Mesenchymal stem cell (in vitro differentiated cells and primary cell): Measurements from ENCODE around the gene DEPDC5.

Experiments
- DNase-seq: peaks from one replicate; pipeline ENCODE4 v3.0.0-alpha.2; 2013
- H2AFZ ChIP-seq: one replicate; pipeline ENCODE4 v1.6.1; 2013; ENCODE audit warnings: low read depth, mild to moderate bottlenecking, control low read depth, inconsistent platforms, low read length, moderate library complexity
- H2AK5ac ChIP-seq: 2 replicates; pipeline ENCODE4 v1.6.1; 2013; ENCODE audit warnings: low read length, moderate library complexity, mild to moderate bottlenecking, inconsistent platforms; ENCODE audit not compliant: severe bottlenecking
- H2BK120ac ChIP-seq: one replicate; pipeline ENCODE4 v1.6.1; 2013; ENCODE audit warnings: low read depth, mild to moderate bottlenecking, inconsistent platforms, low read length, moderate library complexity
- H2BK12ac ChIP-seq, 2 experiments: one replicate each; pipeline ENCODE4 v1.6.1; 2013; ENCODE audit warnings: inconsistent platforms in 2 of 2, low read length in 2 of 2, mild to moderate bottlenecking in 2 of 2, moderate library complexity in 2 of 2, control low read depth in 1 of 2
- H2BK15ac ChIP-seq: one replicate; pipeline ENCODE4 v1.6.1; 2013; ENCODE audit warnings: mild to moderate bottlenecking, low read depth, inconsistent platforms; ENCODE audit not compliant: poor library complexity, severe bottlenecking
- H2BK5ac ChIP-seq: 2 replicates; pipeline ENCODE4 v1.6.1; 2013; ENCODE audit warnings: low read depth, mild to moderate bottlenecking, low read length, control low read depth, inconsistent platforms; ENCODE audit not compliant: poor library complexity, severe bottlenecking
- H3K14ac ChIP-seq, 2 experiments: one replicate each; pipeline ENCODE4 v1.6.1; 2013; ENCODE audit warnings: inconsistent platforms in 2 of 2, low read length in 2 of 2, control low read depth in 1 of 2, mild to moderate bottlenecking in 1 of 2, moderate library complexity in 1 of 2
- H3K18ac ChIP-seq, 2 experiments: one replicate each; pipeline ENCODE4 v1.6.1; 2013; ENCODE audit warnings: inconsistent platforms in 2 of 2, low read length in 2 of 2, control low read depth in 1 of 2, low read depth in 1 of 2, mild to moderate bottlenecking in 1 of 2
- H3K23ac ChIP-seq, 2 experiments: one replicate each; pipeline ENCODE4 v1.6.1; 2013; ENCODE audit warnings: inconsistent platforms in 2 of 2, low read length in 2 of 2, mild to moderate bottlenecking in 2 of 2, moderate library complexity in 2 of 2, control low read depth in 1 of 2
- H3K27ac ChIP-seq: 2 replicates; pipeline ENCODE4 v1.5.1; 2013; ENCODE audit warnings: mild to moderate bottlenecking, moderate library complexity, low read length, control low read depth, inconsistent platforms; ENCODE audit not compliant: poor library complexity, severe bottlenecking
- H3K27me3 ChIP-seq, 2 experiments: 2 replicates each; pipeline versions ENCODE4 v1.6.1 to v1.7.0; 2013; ENCODE audit warnings: low read length in 2 of 2, mild to moderate bottlenecking in 2 of 2, moderate library complexity in 2 of 2, control low read depth in 1 of 2, inconsistent platforms in 1 of 2; ENCODE audit not compliant: control insufficient read depth in 1 of 2, insufficient read depth in 1 of 2
- H3K36me3 ChIP-seq, 2 experiments: 2 replicates each; pipeline versions ENCODE4 v1.6.1 to v1.7.0; 2013; ENCODE audit warnings: low read length in 2 of 2, control low read depth in 1 of 2, inconsistent platforms in 1 of 2, low read depth in 1 of 2, mild to moderate bottlenecking in 1 of 2; ENCODE audit not compliant: insufficient read depth in 2 of 2, control insufficient read depth in 1 of 2
- H3K4ac ChIP-seq, 2 experiments: one replicate each; pipeline ENCODE4 v1.6.1; 2013; ENCODE audit warnings: inconsistent platforms in 2 of 2, low read length in 2 of 2, mild to moderate bottlenecking in 2 of 2, moderate library complexity in 2 of 2, control low read depth in 1 of 2, low read depth in 1 of 2
- H3K4me1 ChIP-seq: 2 replicates; pipeline ENCODE4 v1.6.1; 2013; ENCODE audit warnings: low read depth, low read length, control low read depth; ENCODE audit not compliant: control insufficient read depth, insufficient read depth
- H3K4me2 ChIP-seq: 2 replicates; pipeline ENCODE4 v1.6.1; 2013; ENCODE audit warnings: low read length, mild to moderate bottlenecking, inconsistent platforms; ENCODE audit not compliant: poor library complexity, severe bottlenecking
- H3K4me3 ChIP-seq, 2 experiments: 2 replicates each; pipeline versions ENCODE4 v1.5.1 to v1.7.0; 2013; ENCODE audit warnings: low read length in 2 of 2, mild to moderate bottlenecking in 2 of 2, control low read depth in 1 of 2, low read depth in 1 of 2; ENCODE audit not compliant: insufficient read depth in 1 of 2
- H3K79me1 ChIP-seq: replicated peaks from 2 replicates; pipeline ENCODE4 v1.6.1; 2013; ENCODE audit warnings: mild to moderate bottlenecking, control low read depth, low read length, inconsistent platforms; ENCODE audit not compliant: poor library complexity, severe bottlenecking
- H3K9ac ChIP-seq: 2 replicates; pipeline ENCODE4 v1.7.0; 2013; ENCODE audit warnings: mild to moderate bottlenecking, low read length, moderate library complexity
- H3K9me3 ChIP-seq: 2 replicates; pipeline ENCODE4 v1.7.0; 2013; ENCODE audit warnings: mild to moderate bottlenecking, low read length; ENCODE audit not compliant: control insufficient read depth
- H4K8ac ChIP-seq: one replicate; pipeline ENCODE4 v1.6.1; 2013; ENCODE audit warnings: inconsistent platforms, mild to moderate bottlenecking, low read length, moderate library complexity
- H4K91ac ChIP-seq: one replicate; pipeline ENCODE4 v1.6.1; 2013; ENCODE audit warnings: mild to moderate bottlenecking, low read length, inconsistent platforms
- WGBS: methylation state at CpG from one replicate; pipeline ENCODE4 v1.1.7; 2013; ENCODE audit warnings: mixed read lengths; 5-methylcytosine and 5-hydroxymethylcytosine counted together

Gene DEPDC5

GRCh38 chr22:31935961-31936635 lies 182.3 kb downstream of the DEPDC5 start:
- H2BK120ac ChIP-seq, result no peak overlapping the region
- H3K27me3 ChIP-seq, result peaks cover 0 to 7% of the 10 kb centered on the region in 2 experiments
- no peak overlapping the region for H3K4ac ChIP-seq
- no peaks in the 10 kb centered on the region for H3K9me3 ChIP-seq
- H3K4me3 ChIP-seq, result no peak overlapping the region
- no peak overlapping the region for H2BK5ac ChIP-seq
- no peak overlapping the region for H2BK15ac ChIP-seq
- no peak overlapping the region for H3K4me2 ChIP-seq
- H3K14ac ChIP-seq, result no peak overlapping the region
- H3K27ac ChIP-seq, result no peak overlapping the region
- no peak overlapping the region for H2BK12ac ChIP-seq
- no peak overlapping the region for H4K91ac ChIP-seq
- H2AFZ ChIP-seq, result no peak overlapping the region
- H3K18ac ChIP-seq, result no peak overlapping the region
- H3K4me1 ChIP-seq, result no peaks in the 10 kb centered on the region
- no peak overlapping the region for H2AK5ac ChIP-seq
- H3K9ac ChIP-seq, result no peak overlapping the region
- 85% methylated on average over 4 of the region's 4 CpGs for WGBS
- H3K36me3 ChIP-seq, result no peaks in the 10 kb centered on the region
- H4K8ac ChIP-seq, result no peak overlapping the region
- no peaks in the 10 kb centered on the region for H3K79me1 ChIP-seq
- no peak for DNase-seq
- H3K23ac ChIP-seq, result no peak overlapping the region

- Histone ChIP-seq H2BK12ac (no peak overlapping the region), H3K4me3 (no peak overlapping the region), H4K91ac (no peak overlapping the region), H3K14ac (no peak overlapping the region), H3K9me3 (no peaks in the 10 kb centered on the region), H4K8ac (no peak overlapping the region), H3K4me1 (no peaks in the 10 kb centered on the region), H3K79me1 (no peaks in the 10 kb centered on the region), H2AFZ (no peak overlapping the region), H3K9ac (no peak overlapping the region), H3K27ac (no peak overlapping the region), H3K18ac (no peak overlapping the region), H3K4me2 (no peak overlapping the region), H2BK120ac (no peak overlapping the region), H2BK5ac (no peak overlapping the region), H3K36me3 (no peaks in the 10 kb centered on the region), H2AK5ac (no peak overlapping the region), H3K27me3 (peaks cover 0 to 7% of the 10 kb centered on the region in 2 experiments), H3K4ac (no peak overlapping the region), H3K23ac (no peak overlapping the region), H2BK15ac (no peak overlapping the region)
- no peak for DNase-seq
- whole genome bisulfite sequencing, result 83% methylated on average over 3 of the region's 3 CpGs
Observed at GRCh38 chr22:31937341-31937740, 183.5 kb downstream of the DEPDC5 start.

GRCh38 chr22:31938296-31938695 lies 184.5 kb downstream of the DEPDC5 start:
- Histone ChIP-seq H2AK5ac (no peak overlapping the region), H3K36me3 (no peaks in the 10 kb centered on the region), H3K9me3 (no peaks in the 10 kb centered on the region), H3K4me3 (no peak overlapping the region), H3K23ac (no peak overlapping the region), H3K4me1 (no peaks in the 10 kb centered on the region), H2BK12ac (no peak overlapping the region), H2BK120ac (no peak overlapping the region), H3K9ac (no peak overlapping the region), H3K4me2 (no peak overlapping the region), H3K79me1 (no peaks in the 10 kb centered on the region), H3K27ac (no peak overlapping the region), H3K14ac (no peak overlapping the region), H4K8ac (no peak overlapping the region), H4K91ac (no peak overlapping the region), H2BK5ac (no peak overlapping the region), H2AFZ (no peak overlapping the region), H3K4ac (no peak overlapping the region), H3K27me3 (peaks cover 0 to 7% of the 10 kb centered on the region in 2 experiments), H2BK15ac (no peak overlapping the region), H3K18ac (no peak overlapping the region)
- DNase-seq, result no peak
- WGBS, result 84% methylated on average over 8 of the region's 8 CpGs

GRCh38 chr22:31940506-31940905 lies 186.7 kb downstream of the DEPDC5 start:
- Histone ChIP-seq H3K36me3 (no peaks in the 10 kb centered on the region), H2AK5ac (no peak overlapping the region), H2BK5ac (no peak overlapping the region), H3K23ac (no peak overlapping the region), H3K9ac (no peak overlapping the region), H3K79me1 (no peaks in the 10 kb centered on the region), H2BK12ac (no peak overlapping the region), H3K14ac (no peak overlapping the region), H3K18ac (no peak overlapping the region), H4K91ac (no peak overlapping the region), H3K4ac (no peak overlapping the region), H3K4me1 (peaks cover 5% of the 10 kb centered on the region), H2BK15ac (no peak overlapping the region), H3K27me3 (no peaks in the 10 kb centered on the region), H4K8ac (no peak overlapping the region), H3K9me3 (no peaks in the 10 kb centered on the region), H3K4me3 (no peak overlapping the region), H2BK120ac (no peak overlapping the region), H3K4me2 (no peak overlapping the region), H2AFZ (no peak overlapping the region), H3K27ac (no peak overlapping the region)
- WGBS, result 94% methylated on average over 9 of the region's 9 CpGs
- DNase-seq, result no peak
